Astrocyte (in vitro differentiated cells and primary cell): Measurements from ENCODE around the gene RAB5IF. TPM values are rescaled to one million over a fixed set of nuclear protein-coding genes. Genes with fewer than 3 reads are reported as not detected.

Experiments used
- DNase-seq: peaks from one replicate; pipeline ENCODE4 v3.0.0-alpha.2; 2010; ENCODE audit warnings: low read depth
- FAIRE-seq: peaks from 2 replicates; lab custom pipeline; 2011; peaks lifted over from hg19 to GRCh38; lab: Jason Lieb, UNC
- H2AFZ ChIP-seq: 2 replicates; pipeline ENCODE4 v1.6.0; 2012; ENCODE audit warnings: low read depth, low read length, inconsistent platforms
- H3K27ac ChIP-seq: 2 replicates; pipeline ENCODE4 v1.5.1; 2011; ENCODE audit warnings: low read depth, low read length, inconsistent platforms
- H3K27me3 ChIP-seq: 2 replicates; pipeline ENCODE4 v1.6.0; 2011; ENCODE audit warnings: low read length, inconsistent platforms; ENCODE audit not compliant: insufficient read depth
- H3K36me3 ChIP-seq: 2 replicates; pipeline ENCODE4 v1.5.1; 2011; ENCODE audit warnings: low read length, inconsistent platforms; ENCODE audit not compliant: insufficient read depth
- H3K4me1 ChIP-seq: 2 replicates; pipeline ENCODE4 v1.5.1; 2011; ENCODE audit warnings: low read length, inconsistent platforms; ENCODE audit not compliant: insufficient read depth
- H3K4me2 ChIP-seq: 2 replicates; pipeline ENCODE4 v1.6.0; 2012; ENCODE audit warnings: low read length, inconsistent platforms
- H3K4me3 ChIP-seq: 2 replicates; pipeline ENCODE4 v1.5.1; 2011; ENCODE audit warnings: low read depth, mild to moderate bottlenecking, low read length, inconsistent platforms; ENCODE audit not compliant: insufficient read depth
- H3K79me2 ChIP-seq: 2 replicates; pipeline ENCODE4 v1.6.0; 2012; ENCODE audit warnings: mild to moderate bottlenecking, low read length, inconsistent platforms; ENCODE audit not compliant: insufficient read depth
- H3K9ac ChIP-seq: 2 replicates; pipeline ENCODE4 v1.6.0; 2012; ENCODE audit warnings: mild to moderate bottlenecking, low read length, inconsistent platforms
- H3K9me3 ChIP-seq: 2 replicates; pipeline ENCODE4 v1.5.1; 2012; ENCODE audit warnings: low read depth, mild to moderate bottlenecking, low read length, inconsistent platforms; ENCODE audit not compliant: insufficient read depth
- H4K20me1 ChIP-seq: 2 replicates; pipeline ENCODE4 v1.6.0; 2012; ENCODE audit warnings: low read length, inconsistent platforms; ENCODE audit not compliant: insufficient read depth
- H3K27ac Mint-ChIP-seq: one replicate; pipeline ENCODE4 v1.8.0; 2021; ENCODE audit warnings: mild to moderate bottlenecking, mixed read lengths; ENCODE audit not compliant: unreplicated experiment
- H3K27me3 Mint-ChIP-seq: one replicate; pipeline ENCODE4 v1.8.0; 2021; ENCODE audit warnings: low read depth, mixed read lengths; ENCODE audit not compliant: unreplicated experiment
- H3K36me3 Mint-ChIP-seq: one replicate; pipeline ENCODE4 v1.8.0; 2021; ENCODE audit warnings: low read depth, mixed read lengths; ENCODE audit not compliant: unreplicated experiment
- H3K4me1 Mint-ChIP-seq: one replicate; pipeline ENCODE4 v1.8.0; 2021; ENCODE audit warnings: low read depth, mixed read lengths; ENCODE audit not compliant: unreplicated experiment
- H3K4me3 Mint-ChIP-seq: one replicate; pipeline ENCODE4 v1.8.0; 2021; ENCODE audit warnings: mild to moderate bottlenecking, moderate library complexity, mixed read lengths; ENCODE audit not compliant: unreplicated experiment
- H3K9me3 Mint-ChIP-seq: one replicate; pipeline ENCODE4 v1.8.0; 2021; ENCODE audit warnings: mild to moderate bottlenecking, mixed read lengths; ENCODE audit not compliant: unreplicated experiment
- EZH2 ChIP-seq: IDR thresholded peaks from 2 replicates; pipeline ENCODE4 v1.6.1; 2012; ENCODE audit warnings: mild to moderate bottlenecking, low read length, inconsistent platforms; ENCODE audit not compliant: insufficient read depth
- total RNA-seq: library from RNA; stranded (reverse); gene quantifications from 2 replicates; pipeline ENCODE4 v1.2.1, GENCODE V29; 2021
- TF ChIP-seq, protein P1 (sequence below): IDR thresholded peaks from 2 replicates; pipeline ENCODE4 v1.5.1; 2011; ENCODE audit warnings: low read depth, mild to moderate bottlenecking, inconsistent platforms, low read length, moderate library complexity; ENCODE audit not compliant: insufficient read depth

The RAB5IF gene
- total RNA-seq, 1 donor from 2014 or later = 117 TPM

- Histone ChIP-seq H3K4me2 (no peak overlapping the region), H3K4me3 (no peak overlapping the region), H3K36me3 (no peaks in the 10 kb centered on the region), H3K9ac (no peak overlapping the region), H2AFZ (no peak overlapping the region), H3K79me2 (no peaks in the 10 kb centered on the region), H3K27me3 (no peaks in the 10 kb centered on the region), H4K20me1 (no peaks in the 10 kb centered on the region), H3K27ac (no peak overlapping the region), H3K4me1 (no peaks in the 10 kb centered on the region), H3K9me3 (no peaks in the 10 kb centered on the region)
- Mint-ChIP-seq H3K4me1 (peaks cover 3% of the 10 kb centered on the region), H3K36me3 (peaks cover 4% of the 10 kb centered on the region), H3K9me3 (no peaks in the 10 kb centered on the region), H3K27ac (no peak overlapping the region), H3K4me3 (no peak overlapping the region), H3K27me3 (peaks cover 3% of the 10 kb centered on the region)
- FAIRE-seq (no peak), DNase-seq (no peak)
- no peak for TF ChIP-seq EZH2
- TF ChIP-seq, protein P1, sequence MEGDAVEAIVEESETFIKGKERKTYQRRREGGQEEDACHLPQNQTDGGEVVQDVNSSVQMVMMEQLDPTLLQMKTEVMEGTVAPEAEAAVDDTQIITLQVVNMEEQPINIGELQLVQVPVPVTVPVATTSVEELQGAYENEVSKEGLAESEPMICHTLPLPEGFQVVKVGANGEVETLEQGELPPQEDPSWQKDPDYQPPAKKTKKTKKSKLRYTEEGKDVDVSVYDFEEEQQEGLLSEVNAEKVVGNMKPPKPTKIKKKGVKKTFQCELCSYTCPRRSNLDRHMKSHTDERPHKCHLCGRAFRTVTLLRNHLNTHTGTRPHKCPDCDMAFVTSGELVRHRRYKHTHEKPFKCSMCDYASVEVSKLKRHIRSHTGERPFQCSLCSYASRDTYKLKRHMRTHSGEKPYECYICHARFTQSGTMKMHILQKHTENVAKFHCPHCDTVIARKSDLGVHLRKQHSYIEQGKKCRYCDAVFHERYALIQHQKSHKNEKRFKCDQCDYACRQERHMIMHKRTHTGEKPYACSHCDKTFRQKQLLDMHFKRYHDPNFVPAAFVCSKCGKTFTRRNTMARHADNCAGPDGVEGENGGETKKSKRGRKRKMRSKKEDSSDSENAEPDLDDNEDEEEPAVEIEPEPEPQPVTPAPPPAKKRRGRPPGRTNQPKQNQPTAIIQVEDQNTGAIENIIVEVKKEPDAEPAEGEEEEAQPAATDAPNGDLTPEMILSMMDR = no peak
Measured at GRCh38 chr20:36641506-36641843, 35.9 kb downstream of the RAB5IF start.

- Mint-ChIP-seq H3K4me3 (no peak overlapping the region), H3K27me3 (peaks cover 3% of the 10 kb centered on the region), H3K36me3 (peaks cover 4% of the 10 kb centered on the region), H3K9me3 (no peaks in the 10 kb centered on the region), H3K4me1 (peaks cover 5% of the 10 kb centered on the region), H3K27ac (no peak overlapping the region)
- TF ChIP-seq, protein P1 = no peak
- TF ChIP-seq EZH2 = no peak
- H3K36me3 ChIP-seq = no peaks in the 10 kb centered on the region
- no peak overlapping the region for H3K9ac ChIP-seq
- H2AFZ ChIP-seq = no peak overlapping the region
- no peaks in the 10 kb centered on the region for H3K79me2 ChIP-seq
- DNase-seq (no peak), FAIRE-seq (no peak)
- no peak overlapping the region for H3K27ac ChIP-seq
- no peaks in the 10 kb centered on the region for H4K20me1 ChIP-seq
- no peaks in the 10 kb centered on the region for H3K4me1 ChIP-seq
- H3K27me3 ChIP-seq = no peaks in the 10 kb centered on the region
- no peaks in the 10 kb centered on the region for H3K9me3 ChIP-seq
- no peak overlapping the region for H3K4me3 ChIP-seq
- no peak overlapping the region for H3K4me2 ChIP-seq
Measured at GRCh38 chr20:36642136-36642535, 36.6 kb downstream of the RAB5IF start.

DNA sequence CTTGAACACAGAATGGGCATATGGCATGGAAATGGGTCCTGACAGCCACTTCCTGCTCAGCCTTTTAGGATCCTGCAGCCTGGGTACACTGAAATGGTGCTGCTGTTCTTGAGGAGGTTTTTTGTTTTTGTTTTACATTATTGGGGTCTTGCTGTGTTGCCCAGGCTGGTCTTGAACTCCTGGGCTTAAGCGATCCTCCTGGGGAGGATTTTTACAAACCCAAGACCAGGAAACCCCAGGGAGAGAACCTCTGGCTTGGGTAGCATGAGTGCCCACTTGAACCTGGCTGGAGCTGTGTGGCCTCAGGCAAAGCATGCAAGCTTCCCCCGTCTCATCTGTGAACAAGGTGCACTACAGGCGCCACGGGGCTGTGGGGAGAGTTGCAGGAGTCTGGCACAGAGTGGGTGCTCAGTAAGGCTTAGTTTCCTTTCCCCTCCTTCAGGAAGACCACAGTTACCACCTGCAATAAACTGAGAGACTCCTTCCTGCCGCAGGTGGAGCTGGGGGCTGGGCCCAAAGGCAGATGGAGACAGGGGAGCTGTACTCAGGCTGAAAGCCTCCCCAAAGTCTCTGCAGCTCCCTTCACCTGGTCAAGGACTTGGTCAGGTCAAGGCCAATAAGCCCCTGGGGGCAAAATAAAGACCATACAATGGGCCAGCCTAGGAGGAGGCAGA, 38.6 kb downstream of the RAB5IF start:
- no peaks in the 10 kb centered on the region for H4K20me1 ChIP-seq
- TF ChIP-seq EZH2 = no peak
- TF ChIP-seq, protein P1 = no peak
- DNase-seq (no peak), FAIRE-seq (no peak)
- no peak overlapping the region for H2AFZ ChIP-seq
- no peaks in the 10 kb centered on the region for H3K9me3 ChIP-seq
- no peaks in the 10 kb centered on the region for H3K27me3 ChIP-seq
- Mint-ChIP-seq H3K36me3 (peaks cover 4% of the 10 kb centered on the region), H3K9me3 (no peaks in the 10 kb centered on the region), H3K27me3 (peaks cover 3% of the 10 kb centered on the region), H3K4me3 (no peak overlapping the region), H3K4me1 (peaks cover 5% of the 10 kb centered on the region), H3K27ac (no peak overlapping the region)
- no peak overlapping the region for H3K4me3 ChIP-seq
- H3K4me1 ChIP-seq = no peaks in the 10 kb centered on the region
- no peak overlapping the region for H3K27ac ChIP-seq
- H3K36me3 ChIP-seq = no peaks in the 10 kb centered on the region
- no peak overlapping the region for H3K4me2 ChIP-seq
- no peak overlapping the region for H3K9ac ChIP-seq
- H3K79me2 ChIP-seq = no peaks in the 10 kb centered on the region
